Measurements from ENCODE around the gene HDAC8.

The HDAC8 gene

GRCh38 chrX:72294497-72294896 is 278.1 kb downstream of the HDAC8 start:
- no peak for DNase-seq (ENCODE audit: low spot score)

GRCh38 chrX:72282302-72282701 is 290.3 kb downstream of the HDAC8 start:
- DNase-seq (ENCODE audit: low spot score), result no peak

GRCh38 chrX:72280321-72280845 is 292.3 kb downstream of the HDAC8 start:
- DNase-seq (ENCODE audit: low spot score), result no peak

All from hematopoietic multipotent progenitor cell treated with erythropoietin and hydrocortisone succinate and interleukin-3 and kit ligand, for 17 days (in vitro differentiated cells).